ENCODE measurements around the gene MAP3K7.

MAP3K7 gene

DNA sequence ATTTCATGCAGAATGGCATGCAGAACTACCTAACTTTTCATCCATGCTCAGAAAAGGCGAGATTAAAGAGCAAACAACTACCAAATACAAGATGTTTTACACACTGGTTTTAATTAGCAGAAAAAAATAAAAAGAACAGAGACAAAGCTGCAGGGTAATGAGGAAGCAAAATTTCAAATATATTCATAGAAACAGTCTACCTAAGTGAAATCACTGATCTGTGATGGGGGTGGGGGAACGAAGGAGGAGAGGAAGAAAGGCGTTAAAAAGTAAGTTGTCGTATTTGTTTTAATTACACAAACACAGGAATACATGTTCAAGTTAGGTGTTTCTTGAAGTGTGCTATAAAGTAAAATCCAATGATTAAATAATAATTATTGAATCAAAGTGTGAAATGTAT is 42.1 kb downstream of the MAP3K7 start:
- no peak overlapping the region for H3K9ac ChIP-seq (ENCODE audit: low read depth, low read length)
- no peaks in the 10 kb centered on the region for H3K4me1 ChIP-seq (ENCODE audit: control insufficient read depth, insufficient read depth, low read length)
- H3K27me3 ChIP-seq (ENCODE audit: control insufficient read depth, insufficient read depth, low read length): no peaks in the 10 kb centered on the region
- peaks cover 86% of the 10 kb centered on the region for H3K36me3 ChIP-seq (ENCODE audit: control insufficient read depth, insufficient read depth, low read length)
- H3K27ac ChIP-seq (ENCODE audit: low read depth, low read length): no peak overlapping the region
- H3K4me3 ChIP-seq (ENCODE audit: low read depth, low read length): no peak overlapping the region
- H3K9me3 ChIP-seq (ENCODE audit: control insufficient read depth, insufficient read depth, low read length): no peaks in the 10 kb centered on the region

DNA sequence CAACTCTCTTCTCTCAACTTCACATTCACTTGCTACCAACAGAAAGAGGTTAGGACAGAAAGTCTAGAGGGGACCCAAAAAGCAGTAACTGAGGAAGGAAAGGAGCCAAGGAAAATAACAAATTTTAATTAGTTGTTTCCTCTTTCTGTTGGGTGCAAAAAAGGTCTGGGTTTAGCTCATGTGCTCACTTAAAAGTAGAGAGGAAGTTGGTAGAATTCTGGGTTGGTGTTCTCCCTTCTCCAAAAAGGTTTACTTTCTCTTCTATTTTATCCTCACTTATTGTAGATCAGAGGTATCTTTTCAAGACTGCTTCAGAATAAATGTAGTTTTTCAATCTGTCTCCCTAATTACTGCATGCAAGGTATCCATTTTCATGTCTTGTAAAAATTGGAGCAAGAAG is 42.8 kb downstream of the MAP3K7 start:
- no peaks in the 10 kb centered on the region for H3K9me3 ChIP-seq (ENCODE audit: control insufficient read depth, insufficient read depth, low read length)
- no peaks in the 10 kb centered on the region for H3K4me1 ChIP-seq (ENCODE audit: control insufficient read depth, insufficient read depth, low read length)
- peaks cover 80% of the 10 kb centered on the region for H3K36me3 ChIP-seq (ENCODE audit: control insufficient read depth, insufficient read depth, low read length)
- H3K9ac ChIP-seq (ENCODE audit: low read depth, low read length): no peak overlapping the region
- no peaks in the 10 kb centered on the region for H3K27me3 ChIP-seq (ENCODE audit: control insufficient read depth, insufficient read depth, low read length)
- no peak overlapping the region for H3K4me3 ChIP-seq (ENCODE audit: low read depth, low read length)
- H3K27ac ChIP-seq (ENCODE audit: low read depth, low read length): no peak overlapping the region

DNA sequence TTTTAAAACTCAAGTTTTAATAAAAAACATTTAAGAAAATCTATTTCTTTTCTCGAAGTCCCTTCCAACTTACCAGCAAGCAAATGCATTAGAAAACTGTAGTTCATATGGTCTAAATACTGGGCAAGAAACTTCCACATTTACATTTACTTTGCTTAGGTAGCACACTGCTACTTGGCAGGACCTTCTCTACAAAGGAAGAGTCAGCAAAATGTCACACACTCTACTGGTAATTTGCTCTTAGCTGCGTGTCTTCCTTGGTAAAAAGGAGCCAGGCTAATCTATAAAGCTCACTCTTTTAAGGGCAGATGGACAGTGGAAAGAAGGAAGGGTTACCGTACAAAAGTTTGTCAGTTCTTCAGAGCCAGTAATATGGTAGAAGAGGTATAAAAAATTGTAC is 45.7 kb downstream of the MAP3K7 start:
- H3K9me3 ChIP-seq (ENCODE audit: control insufficient read depth, insufficient read depth, low read length): no peaks in the 10 kb centered on the region
- peaks cover 60% of the 10 kb centered on the region for H3K36me3 ChIP-seq (ENCODE audit: control insufficient read depth, insufficient read depth, low read length)
- H3K4me3 ChIP-seq (ENCODE audit: low read depth, low read length): no peak overlapping the region
- H3K27me3 ChIP-seq (ENCODE audit: control insufficient read depth, insufficient read depth, low read length): no peaks in the 10 kb centered on the region
- H3K9ac ChIP-seq (ENCODE audit: low read depth, low read length): no peak overlapping the region
- no peak overlapping the region for H3K27ac ChIP-seq (ENCODE audit: low read depth, low read length)
- peaks cover 2% of the 10 kb centered on the region; the same call in 1 of the 2 replicates for H3K4me1 ChIP-seq (ENCODE audit: control insufficient read depth, insufficient read depth, low read length)

- no peak overlapping the region for H3K27ac ChIP-seq (ENCODE audit: low read depth, low read length)
- no peaks in the 10 kb centered on the region for H3K9me3 ChIP-seq (ENCODE audit: control insufficient read depth, insufficient read depth, low read length)
- no peak overlapping the region for H3K4me3 ChIP-seq (ENCODE audit: low read depth, low read length)
- no peak overlapping the region for H3K9ac ChIP-seq (ENCODE audit: low read depth, low read length)
- peaks cover 2% of the 10 kb centered on the region; the same call in 1 of the 2 replicates for H3K4me1 ChIP-seq (ENCODE audit: control insufficient read depth, insufficient read depth, low read length)
- no peaks in the 10 kb centered on the region for H3K27me3 ChIP-seq (ENCODE audit: control insufficient read depth, insufficient read depth, low read length)
- H3K36me3 ChIP-seq (ENCODE audit: control insufficient read depth, insufficient read depth, low read length): peaks cover 56% of the 10 kb centered on the region
Measured at GRCh38 chr6:90538278-90539046, 48.4 kb downstream of the MAP3K7 start.

DNA sequence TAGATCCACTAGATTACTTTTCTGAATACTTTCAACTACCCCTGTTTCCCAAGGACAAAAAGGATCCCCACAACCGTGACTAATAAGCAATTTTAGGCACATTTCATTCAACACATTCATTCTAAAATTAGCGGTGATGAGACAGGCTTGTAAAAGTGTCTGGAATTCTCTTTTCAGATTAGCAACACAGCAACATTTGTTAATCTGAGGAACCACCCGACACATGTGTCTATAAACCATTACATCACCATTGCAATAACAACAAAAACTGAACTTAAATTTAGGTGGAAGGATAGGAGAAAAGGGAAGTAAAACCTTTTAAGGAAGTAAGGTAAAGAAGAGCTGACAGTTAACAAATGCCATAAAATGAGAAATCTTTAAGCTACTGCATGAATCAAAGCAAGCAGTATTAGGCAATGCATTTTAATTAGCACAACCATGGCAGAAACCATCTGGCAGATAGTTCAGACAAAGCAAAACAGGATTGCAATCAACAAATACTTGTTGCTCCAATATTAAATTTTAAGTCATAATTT is 49.1 kb downstream of the MAP3K7 start:
- H3K27ac ChIP-seq (ENCODE audit: low read depth, low read length): no peak overlapping the region
- H3K9ac ChIP-seq (ENCODE audit: low read depth, low read length): no peak overlapping the region

DNA sequence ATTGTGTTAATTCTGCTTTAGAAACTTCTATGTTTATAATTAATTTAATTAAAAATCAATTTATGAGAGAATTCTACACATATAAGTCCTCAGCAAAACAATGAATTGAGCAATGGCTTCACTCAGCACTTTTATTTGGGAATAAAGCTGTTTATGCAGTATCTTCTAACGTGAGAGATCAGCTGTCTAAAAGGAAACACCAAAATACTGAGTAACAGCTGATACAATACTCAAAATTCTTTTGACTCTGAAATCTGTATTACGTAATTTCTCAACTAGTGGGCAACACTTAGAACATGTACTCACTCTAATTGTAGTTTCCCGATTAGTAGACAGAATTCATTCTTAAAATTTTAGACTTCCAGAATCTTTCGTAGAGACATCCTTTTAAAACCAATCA is 49.8 kb downstream of the MAP3K7 start:
- H3K4me3 ChIP-seq (ENCODE audit: low read depth, low read length): no peak overlapping the region
- no peak overlapping the region for H3K27ac ChIP-seq (ENCODE audit: low read depth, low read length)
- H3K27me3 ChIP-seq (ENCODE audit: control insufficient read depth, insufficient read depth, low read length): no peaks in the 10 kb centered on the region
- H3K4me1 ChIP-seq (ENCODE audit: control insufficient read depth, insufficient read depth, low read length): peaks cover 2% of the 10 kb centered on the region; the same call in 1 of the 2 replicates
- H3K9me3 ChIP-seq (ENCODE audit: control insufficient read depth, insufficient read depth, low read length): no peaks in the 10 kb centered on the region
- peaks cover 54% of the 10 kb centered on the region for H3K36me3 ChIP-seq (ENCODE audit: control insufficient read depth, insufficient read depth, low read length)
- no peak overlapping the region for H3K9ac ChIP-seq (ENCODE audit: low read depth, low read length)

More for the DNA sequence above, 49.1 kb downstream of the MAP3K7 start:
- no peak overlapping the region for H3K4me3 ChIP-seq (ENCODE audit: low read depth, low read length)
- H3K9me3 ChIP-seq (ENCODE audit: control insufficient read depth, insufficient read depth, low read length): no peaks in the 10 kb centered on the region
- peaks cover 56% of the 10 kb centered on the region for H3K36me3 ChIP-seq (ENCODE audit: control insufficient read depth, insufficient read depth, low read length)
- peaks cover 2% of the 10 kb centered on the region; the same call in 1 of the 2 replicates for H3K4me1 ChIP-seq (ENCODE audit: control insufficient read depth, insufficient read depth, low read length)
- no peaks in the 10 kb centered on the region for H3K27me3 ChIP-seq (ENCODE audit: control insufficient read depth, insufficient read depth, low read length)

DNA sequence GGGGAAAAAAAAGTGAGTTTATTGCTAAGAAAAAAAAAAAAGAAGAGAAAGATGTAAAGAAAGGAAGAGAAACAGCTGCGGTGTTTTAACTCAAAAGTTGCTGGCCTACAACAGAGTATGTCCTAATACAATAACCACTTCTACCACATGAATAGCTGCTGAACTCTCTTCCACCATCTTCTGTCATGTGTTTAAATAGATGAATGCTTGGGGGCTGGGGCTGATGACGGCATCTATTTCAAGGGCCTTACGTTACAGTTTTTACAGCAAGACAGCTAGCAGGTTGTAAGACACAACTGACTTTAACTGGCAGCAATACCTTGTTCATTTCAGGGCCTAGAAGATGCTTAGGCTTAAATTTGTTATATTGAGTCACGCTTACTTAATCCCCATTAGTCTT is 50.4 kb downstream of the MAP3K7 start:
- Histone ChIP-seq H3K4me1 (ENCODE audit: control insufficient read depth, insufficient read depth, low read length) (peaks cover 2% of the 10 kb centered on the region; the same call in 1 of the 2 replicates), H3K9me3 (ENCODE audit: control insufficient read depth, insufficient read depth, low read length) (no peaks in the 10 kb centered on the region), H3K4me3 (ENCODE audit: low read depth, low read length) (no peak overlapping the region), H3K9ac (ENCODE audit: low read depth, low read length) (no peak overlapping the region), H3K27ac (ENCODE audit: low read depth, low read length) (no peak overlapping the region), H3K36me3 (ENCODE audit: control insufficient read depth, insufficient read depth, low read length) (peaks cover 53% of the 10 kb centered on the region), H3K27me3 (ENCODE audit: control insufficient read depth, insufficient read depth, low read length) (no peaks in the 10 kb centered on the region)

- Histone ChIP-seq H3K4me3 (ENCODE audit: low read depth, low read length) (no peak overlapping the region), H3K4me1 (ENCODE audit: control insufficient read depth, insufficient read depth, low read length) (peaks cover 2% of the 10 kb centered on the region; the same call in 1 of the 2 replicates), H3K9ac (ENCODE audit: low read depth, low read length) (no peak overlapping the region), H3K36me3 (ENCODE audit: control insufficient read depth, insufficient read depth, low read length) (peaks cover 53% of the 10 kb centered on the region), H3K9me3 (ENCODE audit: control insufficient read depth, insufficient read depth, low read length) (no peaks in the 10 kb centered on the region), H3K27me3 (ENCODE audit: control insufficient read depth, insufficient read depth, low read length) (no peaks in the 10 kb centered on the region), H3K27ac (ENCODE audit: low read depth, low read length) (no peak overlapping the region)
Measured at GRCh38 chr6:90534337-90535025, 52.4 kb downstream of the MAP3K7 start.

DNA sequence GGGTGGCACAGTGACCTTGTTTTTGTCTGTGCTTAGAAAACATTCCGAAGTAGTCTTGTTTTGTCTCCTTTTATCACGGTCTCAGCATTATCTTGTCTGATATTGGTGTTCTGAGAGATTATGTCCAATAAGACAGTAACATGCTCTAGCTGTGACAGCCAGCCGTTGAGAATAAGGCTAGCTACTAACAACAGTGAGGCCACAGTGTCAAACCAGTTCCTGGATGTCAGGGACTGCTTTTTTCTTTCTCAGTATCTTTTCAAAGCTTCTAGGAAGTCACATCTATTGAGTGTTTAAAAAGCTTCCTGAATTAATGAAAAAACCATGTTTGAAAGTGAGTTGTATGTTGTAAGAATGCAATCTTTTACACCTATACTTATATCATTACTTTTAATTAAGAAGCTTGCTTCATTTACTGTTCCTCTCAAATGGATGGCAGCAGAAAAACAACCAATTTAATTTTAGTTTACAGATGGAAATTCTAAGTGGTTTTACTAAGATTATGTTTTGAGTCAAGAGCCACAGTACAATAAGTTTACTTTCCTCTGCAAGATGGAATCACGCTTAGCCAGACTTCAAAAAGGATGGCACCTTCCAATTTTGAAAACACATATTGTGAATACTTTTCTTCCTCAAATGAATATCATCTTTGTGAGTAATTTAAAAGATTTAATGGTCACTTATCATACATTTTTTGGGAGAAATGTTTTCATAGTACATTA is 53.1 kb downstream of the MAP3K7 start:
- H3K27ac ChIP-seq (ENCODE audit: low read depth, low read length): no peak overlapping the region
- peaks cover 53% of the 10 kb centered on the region for H3K36me3 ChIP-seq (ENCODE audit: control insufficient read depth, insufficient read depth, low read length)
- H3K9ac ChIP-seq (ENCODE audit: low read depth, low read length): no peak overlapping the region
- no peaks in the 10 kb centered on the region for H3K27me3 ChIP-seq (ENCODE audit: control insufficient read depth, insufficient read depth, low read length)
- no peaks in the 10 kb centered on the region for H3K9me3 ChIP-seq (ENCODE audit: control insufficient read depth, insufficient read depth, low read length)
- H3K4me3 ChIP-seq (ENCODE audit: low read depth, low read length): no peak overlapping the region
- peaks cover 2% of the 10 kb centered on the region; the same call in 1 of the 2 replicates for H3K4me1 ChIP-seq (ENCODE audit: control insufficient read depth, insufficient read depth, low read length)

DNA sequence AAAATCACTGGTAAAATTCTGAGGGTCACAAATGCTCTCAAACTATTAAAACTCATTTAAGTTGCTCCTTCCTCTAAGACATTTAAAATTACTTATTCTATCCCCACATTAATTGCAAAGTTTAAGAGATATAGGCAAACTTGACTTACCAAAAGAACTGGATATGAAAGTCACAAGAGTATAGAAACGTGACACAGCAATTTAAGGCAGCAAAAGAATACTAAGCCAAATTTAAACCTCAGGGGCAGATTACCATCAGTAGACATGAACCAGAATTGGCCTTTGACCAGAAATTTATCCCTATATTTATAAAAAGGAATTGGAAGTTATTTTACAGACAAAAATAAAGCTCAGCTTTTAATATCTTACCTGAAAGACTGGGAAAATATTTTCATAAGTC is 56.0 kb downstream of the MAP3K7 start:
- H3K4me1 ChIP-seq (ENCODE audit: control insufficient read depth, insufficient read depth, low read length): no peaks in the 10 kb centered on the region
- no peak overlapping the region for H3K27ac ChIP-seq (ENCODE audit: low read depth, low read length)

More for the DNA sequence above, 56.0 kb downstream of the MAP3K7 start:
- peaks cover 41% of the 10 kb centered on the region for H3K36me3 ChIP-seq (ENCODE audit: control insufficient read depth, insufficient read depth, low read length)
- no peaks in the 10 kb centered on the region for H3K9me3 ChIP-seq (ENCODE audit: control insufficient read depth, insufficient read depth, low read length)
- H3K9ac ChIP-seq (ENCODE audit: low read depth, low read length): no peak overlapping the region
- no peak overlapping the region for H3K4me3 ChIP-seq (ENCODE audit: low read depth, low read length)
- H3K27me3 ChIP-seq (ENCODE audit: control insufficient read depth, insufficient read depth, low read length): no peaks in the 10 kb centered on the region
